Neutrophil (primary cell): Measurements from ENCODE around the gene MAP3K7.

Source experiments
- H3K27ac ChIP-seq: fragments of 200-600 bp; sonication (generic); 2 replicates; pipeline ENCODE4 v1.5.1; 2016; ENCODE audit warnings: mild to moderate bottlenecking, moderate library complexity
- H3K27me3 ChIP-seq: fragments of 200-600 bp; sonication (generic); 2 replicates; pipeline ENCODE4 v1.6.0; 2016; ENCODE audit warnings: mild to moderate bottlenecking
- H3K36me3 ChIP-seq: fragments of 200-600 bp; sonication (generic); 2 replicates; pipeline ENCODE4 v1.5.1; 2017
- H3K4me1 ChIP-seq, 2 experiments: fragments of 200-600 bp in 1 of 2; sonication (generic) in 1 of 2; 1 replicate in 1 of 2; 2 replicates in 1 of 2; pipeline versions ENCODE4 v1.5.1 to v1.6.1; 2013 to 2016; ENCODE audit warnings: low read depth in 1 of 2, low read length in 1 of 2, mild to moderate bottlenecking in 1 of 2, moderate library complexity in 1 of 2; ENCODE audit not compliant: control insufficient read depth in 1 of 2, insufficient read depth in 1 of 2
- H3K4me3 ChIP-seq, 2 experiments: fragments of 200-600 bp in 1 of 2; sonication (generic) in 1 of 2; 1 replicate in 1 of 2; 2 replicates in 1 of 2; pipeline ENCODE4 v1.5.1; 2013 to 2016; ENCODE audit warnings: low read depth in 1 of 2, low read length in 1 of 2, mild to moderate bottlenecking in 1 of 2, moderate library complexity in 1 of 2
- H3K9me3 ChIP-seq: fragments of 200-600 bp; sonication (generic); 2 replicates; pipeline ENCODE4 v1.5.1; 2016
- TF ChIP-seq, protein P1 (sequence below): fragments of 200-600 bp; sonication (generic); IDR thresholded peaks from 2 replicates; pipeline ENCODE4 v1.5.1; 2016; ENCODE audit warnings: antibody characterized with exemption

MAP3K7 gene

DNA sequence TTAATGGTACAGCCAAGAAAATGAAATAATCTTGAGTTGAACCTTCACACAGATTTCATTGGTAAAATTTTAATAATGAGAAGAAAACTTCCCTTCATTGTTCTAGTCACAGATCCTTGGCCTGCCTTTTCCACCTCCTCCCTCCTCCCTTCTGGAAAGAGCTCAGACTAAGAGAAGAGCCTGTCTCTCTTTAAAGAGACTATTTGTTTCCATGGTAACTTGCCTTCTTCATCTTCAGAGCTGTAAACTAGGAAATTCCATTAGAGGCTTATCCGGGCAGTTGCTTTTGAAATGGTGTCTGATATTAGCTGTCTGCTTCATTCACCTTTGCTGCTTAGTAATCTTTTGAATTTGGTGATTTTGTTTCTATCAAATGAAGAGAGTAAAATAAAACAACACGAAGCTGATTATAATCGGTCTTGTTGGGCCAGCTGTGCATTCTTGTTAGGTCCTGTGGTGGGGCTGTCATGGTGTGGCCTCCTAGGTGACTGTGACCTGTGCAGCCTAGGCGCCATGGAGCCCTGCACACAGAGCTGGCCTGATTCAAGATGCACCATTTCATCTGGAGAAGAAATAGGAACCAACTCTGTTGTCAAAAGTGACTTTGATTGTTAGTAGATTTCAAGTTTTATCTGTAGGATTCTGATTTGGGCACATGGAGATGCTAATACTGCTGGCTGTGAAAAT lies 96.7 kb downstream of the MAP3K7 start:
- no peaks in the 10 kb centered on the region for H3K4me1 ChIP-seq
- no peak overlapping the region for H3K27ac ChIP-seq
- no peaks in the 10 kb centered on the region for H3K9me3 ChIP-seq
- H3K4me3 ChIP-seq = no peak overlapping the region
- H3K36me3 ChIP-seq = no peaks in the 10 kb centered on the region
- H3K27me3 ChIP-seq = no peaks in the 10 kb centered on the region
- TF ChIP-seq, protein P1, sequence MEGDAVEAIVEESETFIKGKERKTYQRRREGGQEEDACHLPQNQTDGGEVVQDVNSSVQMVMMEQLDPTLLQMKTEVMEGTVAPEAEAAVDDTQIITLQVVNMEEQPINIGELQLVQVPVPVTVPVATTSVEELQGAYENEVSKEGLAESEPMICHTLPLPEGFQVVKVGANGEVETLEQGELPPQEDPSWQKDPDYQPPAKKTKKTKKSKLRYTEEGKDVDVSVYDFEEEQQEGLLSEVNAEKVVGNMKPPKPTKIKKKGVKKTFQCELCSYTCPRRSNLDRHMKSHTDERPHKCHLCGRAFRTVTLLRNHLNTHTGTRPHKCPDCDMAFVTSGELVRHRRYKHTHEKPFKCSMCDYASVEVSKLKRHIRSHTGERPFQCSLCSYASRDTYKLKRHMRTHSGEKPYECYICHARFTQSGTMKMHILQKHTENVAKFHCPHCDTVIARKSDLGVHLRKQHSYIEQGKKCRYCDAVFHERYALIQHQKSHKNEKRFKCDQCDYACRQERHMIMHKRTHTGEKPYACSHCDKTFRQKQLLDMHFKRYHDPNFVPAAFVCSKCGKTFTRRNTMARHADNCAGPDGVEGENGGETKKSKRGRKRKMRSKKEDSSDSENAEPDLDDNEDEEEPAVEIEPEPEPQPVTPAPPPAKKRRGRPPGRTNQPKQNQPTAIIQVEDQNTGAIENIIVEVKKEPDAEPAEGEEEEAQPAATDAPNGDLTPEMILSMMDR = no peak

DNA sequence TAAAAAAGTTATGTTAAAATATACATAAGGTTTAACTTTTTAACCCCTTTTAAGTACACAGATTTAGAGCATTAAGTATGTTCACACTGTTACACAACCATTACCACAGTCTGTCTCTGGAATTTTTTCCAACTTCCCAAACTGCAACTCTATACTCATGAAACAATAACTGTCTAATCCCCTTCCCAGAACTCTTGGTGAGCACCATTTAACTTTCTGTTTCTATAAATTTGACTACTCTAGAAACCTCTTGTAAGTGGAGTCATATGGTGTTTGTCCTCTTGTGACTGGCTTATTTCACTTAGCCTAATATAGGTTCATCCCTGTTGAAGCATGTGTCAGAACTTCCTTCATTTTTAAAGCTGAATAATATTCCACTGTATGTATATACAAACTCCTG lies 98.1 kb downstream of the MAP3K7 start:
- Histone ChIP-seq H3K27me3 (no peaks in the 10 kb centered on the region), H3K27ac (no peak overlapping the region), H3K36me3 (no peaks in the 10 kb centered on the region), H3K9me3 (no peaks in the 10 kb centered on the region), H3K4me3 (no peak overlapping the region), H3K4me1 (no peaks in the 10 kb centered on the region)
- TF ChIP-seq, protein P1 = no peak

DNA sequence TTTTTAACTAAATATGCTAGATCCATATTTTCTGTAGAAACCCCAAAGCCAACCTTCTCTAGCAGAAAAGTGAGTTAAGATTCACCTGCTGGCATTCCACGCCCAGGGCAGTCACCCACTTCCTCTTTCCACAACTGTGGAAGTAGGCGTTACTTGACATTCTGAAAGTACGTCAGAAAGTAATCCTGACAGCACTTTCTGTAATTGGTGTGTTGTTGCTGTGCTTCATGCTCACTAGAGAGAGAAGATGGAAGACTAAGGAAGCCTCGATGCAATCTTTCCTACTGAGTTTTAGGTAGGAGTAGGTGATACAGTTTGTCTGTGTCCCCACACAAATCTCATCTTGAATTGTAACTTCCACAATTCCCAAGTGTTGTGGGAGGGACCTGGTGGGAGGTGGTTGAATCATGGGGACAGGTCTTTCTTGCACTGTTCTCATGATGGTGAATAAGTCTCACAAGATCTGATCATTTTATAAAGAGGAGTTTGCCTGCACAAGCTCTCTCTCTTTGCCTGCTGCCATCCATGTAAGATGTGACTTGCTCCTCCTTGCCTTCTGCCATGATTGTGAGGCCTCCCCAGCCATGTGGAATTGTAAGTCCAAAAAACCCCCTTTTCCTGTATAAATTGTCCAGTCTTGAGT lies 101.1 kb downstream of the MAP3K7 start:
- Histone ChIP-seq H3K27me3 (no peaks in the 10 kb centered on the region), H3K27ac (no peak overlapping the region), H3K36me3 (no peaks in the 10 kb centered on the region), H3K4me3 (no peak overlapping the region), H3K9me3 (no peaks in the 10 kb centered on the region), H3K4me1 (no peaks in the 10 kb centered on the region)
- TF ChIP-seq, protein P1 = no peak

DNA sequence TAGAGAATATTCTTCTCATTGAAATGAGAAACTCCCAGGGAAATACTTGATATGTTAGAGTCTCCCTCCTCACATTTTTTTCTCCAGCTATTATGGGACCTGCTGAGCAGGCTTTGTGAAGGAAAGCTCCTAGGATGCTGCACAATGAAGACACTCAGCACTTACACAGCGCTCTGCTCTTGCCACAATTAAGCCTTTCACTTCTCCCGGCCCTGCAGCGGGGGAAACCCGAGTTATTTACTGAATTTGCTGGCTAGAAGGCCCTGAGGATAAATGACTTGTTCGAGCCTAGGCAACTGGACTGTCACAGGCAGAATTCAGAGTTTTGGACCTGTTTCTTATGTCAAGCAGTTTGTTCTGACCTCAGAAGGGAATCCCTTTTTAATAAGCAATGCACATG lies 102.0 kb downstream of the MAP3K7 start:
- Histone ChIP-seq H3K4me1 (no peaks in the 10 kb centered on the region), H3K4me3 (no peak overlapping the region), H3K27me3 (no peaks in the 10 kb centered on the region), H3K27ac (no peak overlapping the region), H3K36me3 (no peaks in the 10 kb centered on the region), H3K9me3 (no peaks in the 10 kb centered on the region)
- TF ChIP-seq, protein P1 = no peak

DNA sequence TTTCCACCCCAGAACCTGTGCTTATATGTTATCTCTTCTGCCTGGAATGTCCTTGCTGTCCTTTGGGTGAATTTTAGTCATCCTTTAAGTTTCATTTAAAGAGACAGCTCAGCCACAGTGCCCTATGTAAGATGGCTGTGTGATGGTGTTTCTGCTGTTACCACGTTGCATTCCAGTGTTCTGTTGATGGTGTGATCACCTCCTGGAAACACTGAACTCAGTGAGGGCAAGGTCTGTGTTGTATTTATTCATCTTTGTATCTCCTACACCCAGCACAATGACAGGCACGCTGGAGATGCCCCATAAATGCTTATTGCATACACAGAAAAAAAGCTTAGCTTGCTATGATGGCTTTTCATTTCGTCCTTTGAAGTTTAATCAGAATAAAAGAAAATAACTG lies 102.5 kb downstream of the MAP3K7 start:
- Histone ChIP-seq H3K27me3 (no peaks in the 10 kb centered on the region), H3K36me3 (no peaks in the 10 kb centered on the region), H3K4me1 (no peaks in the 10 kb centered on the region), H3K9me3 (no peaks in the 10 kb centered on the region), H3K27ac (no peak overlapping the region), H3K4me3 (no peak overlapping the region)
- TF ChIP-seq, protein P1 = no peak
